ENCODE measurements around the gene ZDHHC3.
A peak's percentile ranks its signal among the peaks of the same experiment; 100 is the strongest.

ZDHHC3 gene

GRCh38 chr3:44942202-44942921 lies 33.6 kb downstream of the ZDHHC3 start:
- TF ChIP-seq, protein P1, sequence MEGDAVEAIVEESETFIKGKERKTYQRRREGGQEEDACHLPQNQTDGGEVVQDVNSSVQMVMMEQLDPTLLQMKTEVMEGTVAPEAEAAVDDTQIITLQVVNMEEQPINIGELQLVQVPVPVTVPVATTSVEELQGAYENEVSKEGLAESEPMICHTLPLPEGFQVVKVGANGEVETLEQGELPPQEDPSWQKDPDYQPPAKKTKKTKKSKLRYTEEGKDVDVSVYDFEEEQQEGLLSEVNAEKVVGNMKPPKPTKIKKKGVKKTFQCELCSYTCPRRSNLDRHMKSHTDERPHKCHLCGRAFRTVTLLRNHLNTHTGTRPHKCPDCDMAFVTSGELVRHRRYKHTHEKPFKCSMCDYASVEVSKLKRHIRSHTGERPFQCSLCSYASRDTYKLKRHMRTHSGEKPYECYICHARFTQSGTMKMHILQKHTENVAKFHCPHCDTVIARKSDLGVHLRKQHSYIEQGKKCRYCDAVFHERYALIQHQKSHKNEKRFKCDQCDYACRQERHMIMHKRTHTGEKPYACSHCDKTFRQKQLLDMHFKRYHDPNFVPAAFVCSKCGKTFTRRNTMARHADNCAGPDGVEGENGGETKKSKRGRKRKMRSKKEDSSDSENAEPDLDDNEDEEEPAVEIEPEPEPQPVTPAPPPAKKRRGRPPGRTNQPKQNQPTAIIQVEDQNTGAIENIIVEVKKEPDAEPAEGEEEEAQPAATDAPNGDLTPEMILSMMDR (conservative IDR thresholded peaks at IDR 0.05; ENCODE audit: low read length): no peak
- DNase-seq (ENCODE audit: low read depth): peak; percentile 37
- no peak overlapping the region for H3K4me3 ChIP-seq (ENCODE audit: low read length)

GRCh38 chr3:44939581-44940036 lies 36.4 kb downstream of the ZDHHC3 start:
- TF ChIP-seq, protein P1 (conservative IDR thresholded peaks at IDR 0.05; ENCODE audit: low read length): no peak
- no peak for DNase-seq (ENCODE audit: low read depth)
- no peak overlapping the region for H3K4me3 ChIP-seq (ENCODE audit: low read length)

- no peak for DNase-seq (ENCODE audit: low read depth)
- H3K4me3 ChIP-seq (ENCODE audit: low read length): no peak overlapping the region
- TF ChIP-seq, protein P1 (conservative IDR thresholded peaks at IDR 0.05; ENCODE audit: low read length): no peak
Measured at GRCh38 chr3:44932986-44933944, 42.7 kb downstream of the ZDHHC3 start.

DNA sequence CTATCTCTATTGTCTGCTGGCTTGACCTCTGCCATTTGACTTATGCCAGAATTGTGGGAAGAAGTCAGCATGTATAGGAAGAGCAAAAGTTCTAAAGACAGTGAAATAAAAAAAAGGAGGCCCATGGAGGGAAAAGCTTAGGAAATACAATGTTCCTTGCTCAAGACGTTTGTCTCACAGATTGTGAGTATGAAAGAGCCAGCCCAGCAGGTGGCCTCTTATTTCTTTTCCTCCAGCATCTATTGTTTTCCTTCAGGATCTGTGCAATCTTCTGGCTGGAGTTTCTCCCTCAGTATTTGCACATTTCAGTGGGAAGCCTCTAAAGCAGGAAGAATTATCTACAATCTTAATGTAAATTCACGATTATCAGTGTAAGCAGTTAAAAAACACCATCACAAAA lies 43.7 kb downstream of the ZDHHC3 start:
- no peak overlapping the region for H3K4me3 ChIP-seq (ENCODE audit: low read length)
- DNase-seq (ENCODE audit: low read depth): no peak
- TF ChIP-seq, protein P1 (conservative IDR thresholded peaks at IDR 0.05; ENCODE audit: low read length): no peak

DNA sequence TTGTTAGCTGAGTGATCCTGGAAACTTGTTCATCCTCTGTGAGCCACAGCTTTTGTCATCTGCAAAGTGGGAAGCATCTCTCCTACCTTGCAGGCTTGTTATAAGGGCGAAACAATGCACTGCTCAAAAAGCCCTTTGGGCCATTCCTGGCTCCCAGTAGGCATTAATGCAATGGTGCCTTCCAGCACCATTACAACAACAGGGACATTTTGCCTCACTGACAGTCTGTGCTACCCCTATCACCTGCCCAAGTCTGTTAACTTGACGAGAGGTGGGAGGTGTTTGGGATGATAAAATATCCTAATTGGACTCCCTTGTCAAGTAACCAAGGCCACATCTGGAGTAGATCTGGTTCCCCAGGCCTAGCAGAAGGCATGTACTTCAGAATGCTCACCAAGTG lies 44.2 kb downstream of the ZDHHC3 start:
- H3K4me3 ChIP-seq (ENCODE audit: low read length): no peak overlapping the region
- TF ChIP-seq, protein P1 (conservative IDR thresholded peaks at IDR 0.05; ENCODE audit: low read length): no peak

DNA sequence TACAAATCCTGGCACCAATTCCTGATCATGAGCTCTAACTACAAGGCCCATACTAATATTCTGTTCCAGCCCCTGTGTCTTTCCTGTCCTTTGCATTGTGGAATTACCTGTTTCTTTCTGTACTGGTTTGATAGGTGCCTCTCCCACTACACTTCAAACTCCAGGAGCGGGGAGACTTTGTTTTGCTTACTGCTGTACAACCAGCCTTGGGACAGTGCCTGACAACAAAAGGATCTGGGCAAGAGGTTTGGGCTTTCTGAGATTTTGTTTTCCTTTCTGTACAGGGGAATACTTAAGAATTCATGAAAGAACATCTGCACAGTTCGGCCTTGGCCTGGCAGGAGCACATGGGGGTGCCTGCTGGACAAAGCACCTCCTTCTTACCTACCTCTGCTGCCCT lies 45.1 kb downstream of the ZDHHC3 start:
- DNase-seq (ENCODE audit: low read depth): no peak
- TF ChIP-seq, protein P1 (conservative IDR thresholded peaks at IDR 0.05; ENCODE audit: low read length): no peak
- H3K4me3 ChIP-seq (ENCODE audit: low read length): no peak overlapping the region

More for the DNA sequence above, 44.2 kb downstream of the ZDHHC3 start:
- DNase-seq (ENCODE audit: low read depth): no peak

Data from AG10803 (cell line).